Endothelial cell of umbilical vein (primary cell): ENCODE data around the gene KHK.

ENCODE experiments used
- CTCF ChIP-seq, 2 donors: IDR thresholded peaks; 1 replicate in 1 of 2; 2 replicates in 1 of 2; pipeline ENCODE4 v1.5.1; 2011; ENCODE audit warnings: low read length in 2 of 2, mild to moderate bottlenecking in 2 of 2, moderate library complexity in 2 of 2, control low read depth in 1 of 2, inconsistent platforms in 1 of 2, low read depth in 1 of 2; ENCODE audit not compliant: insufficient read depth in 1 of 2; ENCODE audit errors: extremely low read depth in 1 of 2
- EZH2 ChIP-seq: IDR thresholded peaks from 2 replicates; pipeline ENCODE4 v1.6.1; 2012; ENCODE audit warnings: borderline replicate concordance, low read depth, mild to moderate bottlenecking, moderate library complexity, low read length, inconsistent platforms; ENCODE audit not compliant: severe bottlenecking
- MAX ChIP-seq: IDR thresholded peaks from 2 replicates; pipeline ENCODE4 v1.6.1; 2011; ENCODE audit not compliant: insufficient read depth, insufficient read length
- MYC ChIP-seq: IDR thresholded peaks from one replicate; pipeline ENCODE4 v1.6.1; 2011; ENCODE audit warnings: mild to moderate bottlenecking, low read depth, low read length
- POLR2A ChIP-seq: IDR thresholded peaks from 2 replicates; pipeline ENCODE4 v1.6.1; 2012; ENCODE audit warnings: low read depth, mild to moderate bottlenecking, control low read depth, low read length
- POLR2AphosphoS5 ChIP-seq: IDR thresholded peaks from 2 replicates; pipeline ENCODE4 v1.6.1; 2012; ENCODE audit warnings: low read depth, mild to moderate bottlenecking, control low read depth, low read length, moderate library complexity; ENCODE audit not compliant: insufficient read depth

GRCh38 chr2:27105981-27106380, 19.4 kb downstream of the KHK start:
- TF ChIP-seq CTCF (IDR thresholded peaks at IDR 0.05; ENCODE audit: extremely low read depth in 1 of 2, insufficient read depth in 1 of 2, low read depth in 1 of 2, low read length in 2 of 2) (no peak), MAX (no peak), MYC (no peak), POLR2AphosphoS5 (no peak), POLR2A (no peak), EZH2 (no peak)
